ENCODE data around the gene WDFY4.

The WDFY4 gene

GRCh38 chr10:48779546-48780152 is 95.0 kb downstream of the WDFY4 start:
- Histone ChIP-seq H3K4me3 (ENCODE audit: low read depth, low read length) (no peak overlapping the region), H3K27me3 (peaks cover 2% of the 10 kb centered on the region; the same call in 1 of the 2 replicates), H3K4me1 (no peaks in the 10 kb centered on the region), H3K36me3 (no peaks in the 10 kb centered on the region), H3K9me3 (no peaks in the 10 kb centered on the region)
- TF ChIP-seq CTCF (IDR thresholded peaks at IDR 0.05; ENCODE audit: low read depth, low read length): no peak
- no peak for DNase-seq

- Histone ChIP-seq H3K4me3 (ENCODE audit: low read depth, low read length) (no peak overlapping the region), H3K27me3 (peaks cover 2% of the 10 kb centered on the region; the same call in 1 of the 2 replicates), H3K9me3 (no peaks in the 10 kb centered on the region), H3K4me1 (no peaks in the 10 kb centered on the region), H3K36me3 (no peaks in the 10 kb centered on the region)
- no peak for TF ChIP-seq CTCF (IDR thresholded peaks at IDR 0.05; ENCODE audit: low read depth, low read length)
- no peak for DNase-seq
Observed at GRCh38 chr10:48780341-48780740, 95.7 kb downstream of the WDFY4 start.

- Histone ChIP-seq H3K4me3 (ENCODE audit: low read depth, low read length) (no peak overlapping the region), H3K4me1 (no peaks in the 10 kb centered on the region), H3K36me3 (no peaks in the 10 kb centered on the region), H3K27me3 (peaks cover 2% of the 10 kb centered on the region; the same call in 1 of the 2 replicates), H3K9me3 (no peaks in the 10 kb centered on the region)
- no peak for TF ChIP-seq CTCF (IDR thresholded peaks at IDR 0.05; ENCODE audit: low read depth, low read length)
- no peak for DNase-seq
Observed at GRCh38 chr10:48782386-48782785, 97.7 kb downstream of the WDFY4 start.

GRCh38 chr10:48784031-48784430 is 99.4 kb downstream of the WDFY4 start:
- Histone ChIP-seq H3K36me3 (no peaks in the 10 kb centered on the region), H3K9me3 (no peaks in the 10 kb centered on the region), H3K4me3 (ENCODE audit: low read depth, low read length) (no peak overlapping the region), H3K4me1 (no peaks in the 10 kb centered on the region), H3K27me3 (peaks cover 2% of the 10 kb centered on the region; the same call in 1 of the 2 replicates)
- no peak for DNase-seq
- no peak for TF ChIP-seq CTCF (IDR thresholded peaks at IDR 0.05; ENCODE audit: low read depth, low read length)

GRCh38 chr10:48785796-48786195 is 101.1 kb downstream of the WDFY4 start:
- H3K9me3 ChIP-seq: no peaks in the 10 kb centered on the region
- no peak for DNase-seq
- no peaks in the 10 kb centered on the region for H3K4me1 ChIP-seq
- H3K4me3 ChIP-seq (ENCODE audit: low read depth, low read length): no peak overlapping the region
- no peak for TF ChIP-seq CTCF (IDR thresholded peaks at IDR 0.05; ENCODE audit: low read depth, low read length)
- peaks cover 11% of the 10 kb centered on the region for H3K27me3 ChIP-seq
- no peaks in the 10 kb centered on the region for H3K36me3 ChIP-seq

- TF ChIP-seq CTCF (IDR thresholded peaks at IDR 0.05; ENCODE audit: low read depth, low read length): no peak
- DNase-seq: no peak
- Histone ChIP-seq H3K4me1 (no peaks in the 10 kb centered on the region), H3K36me3 (no peaks in the 10 kb centered on the region), H3K9me3 (no peaks in the 10 kb centered on the region), H3K27me3 (peaks cover 19% of the 10 kb centered on the region), H3K4me3 (ENCODE audit: low read depth, low read length) (no peak overlapping the region)
Observed at GRCh38 chr10:48786606-48787282, 102.1 kb downstream of the WDFY4 start.
